Adipose tissue (tissue), 3 donors: Measurements from ENCODE around the gene SCRG1. TPM values are rescaled to one million over a fixed set of nuclear protein-coding genes. Genes with fewer than 3 reads are reported as not detected.

Source experiments
- H3K27ac ChIP-seq: one replicate; pipeline ENCODE4 v1.5.1; 2013; ENCODE audit warnings: low read depth, low read length
- WGBS, 3 donors: extraction: QIAGEN DNeasy Blood & Tissue Kit; methylation state at CpG; one replicate each; pipeline ENCODE4 v1.1.7; 2013; 5-methylcytosine and 5-hydroxymethylcytosine counted together
- polyA plus RNA-seq, 3 donors: library from polyadenylated mRNA; stranded (reverse); fragments of 200-250 nt; gene quantifications; one replicate each; pipeline ENCODE4 v1.2.3, GENCODE V29; 2013
- donor health status: healthy with polysubstance abuse.
- donor health status: Bipolar disorder and iron deficiency.
- donor health status: healthy.

The SCRG1 gene
- polyA plus RNA-seq, 3 donors: 0.07 to 0.67 (median 0.36) TPM

GRCh38 chr4:173415092-173415491, 16.2 kb upstream of the SCRG1 start:
- WGBS, 3 donors: 51 to 82% (median 61%) methylated on average over 3 of the region's 3 CpGs
- H3K27ac ChIP-seq: no peak overlapping the region

DNA sequence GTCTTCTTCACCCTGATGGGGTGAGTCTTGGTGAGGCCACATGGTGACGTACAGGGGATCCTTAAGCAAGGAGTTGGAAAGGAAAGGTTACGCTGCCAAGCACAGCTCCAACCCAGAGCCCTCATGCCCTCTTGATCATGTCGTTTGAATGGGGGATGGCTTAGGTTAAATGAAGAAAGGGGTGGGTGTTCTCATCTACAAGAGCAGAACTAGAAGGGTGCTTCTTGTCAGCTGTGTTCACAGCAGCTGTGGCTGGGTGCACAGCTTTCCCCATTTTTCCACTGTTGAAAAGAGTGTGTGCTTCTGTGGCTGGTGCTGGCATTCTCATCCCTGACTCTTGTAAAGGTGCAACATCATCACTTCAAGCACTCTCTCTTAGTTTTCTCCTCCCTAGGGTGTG, 15.5 kb upstream of the SCRG1 start:
- no peak overlapping the region for H3K27ac ChIP-seq
- 75 to 81% (median 77%) methylated on average over 3 of the region's 3 CpGs for WGBS, 3 donors

GRCh38 chr4:173413036-173413435, 14.1 kb upstream of the SCRG1 start:
- H3K27ac ChIP-seq: no peak overlapping the region
- WGBS, 3 donors: 41 to 75% (median 70%) methylated on average over 1 of the region's 1 CpG

- 37 to 52% (median 45%) methylated on average over 4 of the region's 4 CpGs for WGBS, 3 donors
Measured at GRCh38 chr4:173411106-173411693, 12.3 kb upstream of the SCRG1 start.

DNA sequence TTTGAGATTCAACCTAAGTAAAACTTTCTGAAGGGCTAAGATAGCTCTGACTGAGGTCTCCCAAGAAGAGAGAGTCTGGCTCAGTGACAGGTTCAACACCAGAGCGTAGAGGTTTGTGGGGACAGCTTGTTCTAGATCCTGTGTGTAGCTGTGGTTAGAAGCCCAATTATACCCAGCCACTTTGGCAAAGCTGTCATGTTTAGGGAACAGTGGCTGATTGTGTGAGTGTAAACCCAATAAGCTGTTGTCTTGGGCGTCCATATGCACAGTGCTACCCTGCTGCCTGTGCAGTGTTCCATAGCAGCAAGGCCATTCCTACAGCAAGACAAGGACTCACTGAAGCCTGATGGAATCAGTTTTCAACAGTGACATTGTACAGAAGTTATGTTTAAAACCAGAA, 11.2 kb upstream of the SCRG1 start:
- 45 to 48% (median 47%) methylated on average over 2 of the region's 2 CpGs for WGBS, 3 donors
- no peak overlapping the region for H3K27ac ChIP-seq

More at GRCh38 chr4:173411106-173411693, 12.3 kb upstream of the SCRG1 start:
- H3K27ac ChIP-seq: no peak overlapping the region

GRCh38 chr4:173405840-173406606, 7.1 kb upstream of the SCRG1 start:
- 82 to 92% (median 89%) methylated on average over 4 of the region's 4 CpGs for WGBS, 3 donors
- no peak overlapping the region for H3K27ac ChIP-seq

- WGBS, 3 donors: 48 to 91% (median 86%) methylated on average over 3 of the region's 3 CpGs
- no peak overlapping the region for H3K27ac ChIP-seq
Measured at GRCh38 chr4:173404296-173404865, 5.5 kb upstream of the SCRG1 start.

DNA sequence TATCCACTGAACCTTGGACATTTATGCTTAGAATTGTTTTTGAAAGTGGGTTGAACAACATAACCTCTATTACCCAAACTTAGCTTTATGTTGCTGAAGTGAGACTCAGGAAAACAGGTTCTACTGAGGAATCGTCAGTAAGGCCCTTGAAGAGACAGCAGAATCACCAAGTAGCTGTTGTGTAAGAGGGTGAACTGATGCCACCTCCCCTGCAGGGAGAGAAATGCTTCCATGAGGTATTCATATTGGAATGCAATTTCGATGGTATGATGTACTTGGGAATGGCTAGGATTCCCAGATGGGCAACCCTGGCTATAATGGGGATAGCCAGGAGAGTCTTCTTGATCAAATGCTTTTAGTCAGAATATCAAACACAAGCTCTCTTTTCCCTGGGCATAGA, 4.1 kb upstream of the SCRG1 start:
- H3K27ac ChIP-seq: no peak overlapping the region
- WGBS, 3 donors: 87 to 95% (median 95%) methylated on average over 2 of the region's 2 CpGs

- 69 to 96% (median 93%) methylated on average over 4 of the region's 4 CpGs for WGBS, 3 donors
- H3K27ac ChIP-seq: no peak overlapping the region
Measured at GRCh38 chr4:173401063-173401462, 2.1 kb upstream of the SCRG1 start.

- H3K27ac ChIP-seq: no peak overlapping the region
Measured at GRCh38 chr4:173398220-173398619, 696 bp downstream of the SCRG1 start.

DNA sequence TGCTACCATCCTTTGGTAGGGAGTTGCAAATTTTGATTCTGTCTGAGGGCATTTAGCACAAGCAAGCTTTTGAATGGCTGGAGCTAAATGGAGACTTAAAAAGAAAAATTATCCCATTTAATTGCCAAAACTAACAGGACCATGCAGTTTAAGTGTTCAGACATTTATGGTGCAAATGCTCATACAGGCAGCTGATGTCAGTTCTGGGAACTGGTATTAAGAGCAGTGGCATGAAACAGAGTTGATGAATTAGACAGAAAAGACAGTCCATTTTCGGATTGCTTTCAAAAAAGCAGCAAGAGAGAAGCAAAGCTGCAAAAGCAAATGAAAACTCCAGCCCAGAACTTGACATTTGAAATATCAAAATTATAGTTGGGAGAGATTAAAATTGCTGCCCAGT, 1.3 kb downstream of the SCRG1 start:
- 63 to 71% (median 63%) methylated on average over 1 of the region's 1 CpG for WGBS, 3 donors
- H3K27ac ChIP-seq: no peak overlapping the region

GRCh38 chr4:173391701-173392100, 7.2 kb downstream of the SCRG1 start:
- 80 to 87% (median 82%) methylated on average over 1 of the region's 1 CpG for WGBS, 3 donors

GRCh38 chr4:173386751-173387150, 12.2 kb downstream of the SCRG1 start:
- no peak overlapping the region for H3K27ac ChIP-seq

More at GRCh38 chr4:173391701-173392100, 7.2 kb downstream of the SCRG1 start:
- H3K27ac ChIP-seq: no peak overlapping the region

DNA sequence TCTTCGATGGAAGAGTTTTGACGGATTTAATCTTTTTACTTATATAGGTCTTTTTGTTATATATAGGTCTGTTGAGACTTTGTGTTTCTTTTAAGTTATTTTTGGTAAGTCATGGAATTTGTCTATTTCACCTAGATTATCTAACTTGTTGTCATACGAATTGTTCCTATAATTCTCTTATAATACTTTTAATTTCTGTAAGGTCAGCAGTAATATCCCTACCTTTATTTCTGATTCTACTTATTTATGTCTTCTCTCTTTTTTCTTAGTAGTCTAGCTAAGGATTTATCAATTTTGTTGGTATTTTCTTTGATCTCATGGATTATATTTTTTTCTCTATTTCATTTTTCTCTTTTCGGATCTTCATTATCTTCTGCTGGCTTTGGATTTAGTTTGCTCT, 16.6 kb downstream of the SCRG1 start:
- H3K27ac ChIP-seq: no peak overlapping the region
- 95 to 98% (median 96%) methylated on average over 4 of the region's 4 CpGs for WGBS, 3 donors

DNA sequence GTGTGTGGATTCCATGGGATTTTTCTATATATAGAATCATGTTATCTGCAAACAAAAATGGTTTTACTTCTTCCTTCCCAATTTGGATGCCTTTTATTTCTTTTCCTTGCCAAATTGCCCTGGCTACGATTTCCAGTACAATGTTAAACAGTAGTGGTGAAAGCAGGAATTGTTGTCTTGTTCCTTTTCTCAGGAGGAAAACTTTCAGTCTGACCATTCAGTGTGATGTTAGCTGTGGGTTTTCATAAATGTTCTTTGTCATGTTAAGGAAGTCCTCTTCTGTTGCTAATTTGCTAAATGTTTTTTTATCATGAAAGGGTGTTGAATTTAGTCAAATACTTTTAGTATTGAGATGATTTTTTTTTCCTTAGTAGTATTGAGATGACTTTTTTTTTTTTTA, 17.3 kb downstream of the SCRG1 start:
- H3K27ac ChIP-seq: no peak overlapping the region
- WGBS, 3 donors: 32 to 58% (median 37%) methylated on average over 1 of the region's 1 CpG

DNA sequence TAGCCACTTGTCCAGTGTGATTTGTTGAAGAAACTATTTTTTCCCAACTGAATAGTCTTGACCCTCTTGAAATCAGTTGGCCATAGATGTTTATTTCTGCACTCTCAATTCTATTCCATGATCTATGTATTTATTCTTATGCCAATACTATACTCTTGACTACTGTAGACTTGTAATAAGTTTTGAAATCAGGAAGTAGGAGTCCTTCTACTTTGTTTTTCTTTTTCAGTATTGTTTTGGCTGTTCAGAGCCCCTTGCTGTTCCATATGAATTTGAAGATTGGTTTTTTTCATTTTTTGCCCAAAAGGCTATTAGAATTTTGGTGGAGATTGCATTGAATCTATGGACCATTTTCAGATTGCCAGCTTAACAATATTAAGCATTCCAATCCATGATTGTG, 17.9 kb downstream of the SCRG1 start:
- H3K27ac ChIP-seq: no peak overlapping the region

GRCh38 chr4:173379929-173380328, 19.0 kb downstream of the SCRG1 start:
- H3K27ac ChIP-seq: no peak overlapping the region
- 97 to 99% (median 98%) methylated on average over 3 of the region's 3 CpGs for WGBS, 3 donors

DNA sequence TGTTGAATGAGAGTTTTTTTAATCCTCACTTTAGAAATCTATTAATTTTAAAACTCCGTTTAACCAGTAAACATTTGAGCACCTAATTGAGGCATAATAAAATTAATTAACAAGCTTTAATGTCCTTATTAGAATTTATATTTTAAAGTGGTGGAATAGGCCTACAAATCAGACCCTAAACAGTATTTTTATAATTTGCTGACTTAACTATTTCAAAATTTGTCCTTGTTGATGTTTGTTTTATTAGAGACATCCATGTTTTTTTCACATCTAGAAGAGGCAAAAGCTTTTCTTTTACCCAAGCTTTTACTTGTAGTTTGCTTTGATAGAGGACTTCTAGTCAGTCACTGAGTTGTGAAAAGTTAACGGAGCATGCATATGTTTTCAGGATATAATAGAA, 24.3 kb downstream of the SCRG1 start:
- WGBS, 3 donors: 93 to 98% (median 96%) methylated on average over 2 of the region's 2 CpGs
- no peak overlapping the region for H3K27ac ChIP-seq

DNA sequence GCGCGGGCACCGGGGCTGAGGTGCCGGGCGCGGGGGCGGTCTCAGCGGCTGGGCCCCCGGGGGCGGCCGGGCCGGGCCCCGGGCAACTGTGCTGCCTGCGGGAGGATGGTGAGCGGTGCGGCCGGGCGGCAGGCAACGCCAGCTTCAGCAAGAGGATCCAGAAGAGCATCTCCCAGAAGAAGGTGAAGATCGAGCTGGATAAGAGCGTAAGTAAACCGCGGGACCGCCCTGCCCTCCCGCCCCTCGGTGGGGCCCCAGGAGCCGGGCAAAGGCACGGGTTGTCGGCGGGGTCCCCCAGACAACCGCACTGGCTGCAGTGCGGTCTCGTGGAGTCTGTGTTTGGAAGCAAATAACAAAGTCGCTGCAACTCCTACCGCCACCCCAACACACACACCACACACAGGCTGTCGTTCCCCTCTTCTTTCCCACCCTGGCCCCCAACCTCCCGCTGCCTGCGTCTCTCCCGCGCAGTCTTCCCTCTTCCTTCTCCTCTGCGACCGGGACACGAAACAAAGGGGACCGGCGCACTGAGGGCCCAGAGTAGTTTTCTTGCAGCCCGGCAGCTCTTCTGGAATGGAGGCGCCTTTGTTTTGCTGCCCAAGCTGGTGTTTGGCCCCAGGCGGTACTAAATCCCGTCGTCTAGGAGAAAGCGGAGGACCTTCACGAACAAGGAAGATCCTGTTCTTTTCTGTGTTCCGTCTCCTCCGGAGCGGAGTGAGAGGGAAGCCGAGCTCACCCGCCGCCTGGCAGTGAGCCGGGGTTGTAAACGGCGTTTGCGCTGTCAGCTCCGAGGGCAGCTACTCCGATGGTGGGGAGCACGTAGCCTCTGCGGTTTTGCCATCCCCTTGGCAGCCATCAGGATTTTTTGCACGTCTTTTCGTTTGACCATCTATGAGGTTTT, 27.4 kb downstream of the SCRG1 start:
- H3K27ac ChIP-seq: peak overlapping the region; percentile 19
- 0% methylated on average over 60 to 68 of the region's 68 CpGs for WGBS, 3 donors
